Stimulated activated effector memory CD8-positive, alpha-beta T cell treated with anti-CD3 and anti-CD28 coated beads, Interleukin-12 subunit alpha, Interleukin-12 subunit beta, amount 100 ng/mL, for 72 hours (primary cell): ENCODE results near the gene KIF5C.

ENCODE experiments used
- ATAC-seq: fragments of 150-1000 bp; cut with Tn5 transposase; 2 replicates; pipeline ENCODE4 v1.10.0; 2021
- DNase-seq, 2 donors: peaks; one replicate each; pipeline ENCODE4 v3.0.0; 2021 to 2022; ENCODE audit warnings: low spot score in 2 of 2
- H3K27ac Mint-ChIP-seq: one replicate; pipeline ENCODE4 v1.8.0; 2022; ENCODE audit warnings: mild to moderate bottlenecking, mixed read lengths
- H3K36me3 Mint-ChIP-seq: one replicate; pipeline ENCODE4 v1.8.0; 2022; ENCODE audit warnings: mild to moderate bottlenecking, mixed read lengths
- H3K4me1 Mint-ChIP-seq: one replicate; pipeline ENCODE4 v1.8.0; 2022; ENCODE audit warnings: mixed read lengths
- H3K4me3 Mint-ChIP-seq: one replicate; pipeline ENCODE4 v1.8.0; 2022; ENCODE audit warnings: mild to moderate bottlenecking, mixed read lengths
- H3K9me3 Mint-ChIP-seq: one replicate; pipeline ENCODE4 v1.8.0; 2022; ENCODE audit warnings: mixed read lengths

KIF5C gene

GRCh38 chr2:148876595-148877402, 1.8 kb downstream of the KIF5C start:
- Mint-ChIP-seq H3K9me3 (no peaks in the 10 kb centered on the region), H3K36me3 (no peaks in the 10 kb centered on the region), H3K4me3 (peak overlapping the region; percentile 80), H3K27ac (peak overlapping the region; percentile 81), H3K4me1 (peaks cover 17% of the 10 kb centered on the region)
- ATAC-seq: peak; percentile 68
- peak; percentile 21 to 68 for DNase-seq

GRCh38 chr2:148877403-148877740, 2.3 kb downstream of the KIF5C start:
- no peaks in the 10 kb centered on the region for H3K9me3 Mint-ChIP-seq
- DNase-seq: no peak
- H3K27ac Mint-ChIP-seq: peak overlapping the region; percentile 81
- no peaks in the 10 kb centered on the region for H3K36me3 Mint-ChIP-seq
- peaks cover 17% of the 10 kb centered on the region for H3K4me1 Mint-ChIP-seq
- ATAC-seq: peak; percentile 38
- peak overlapping the region; percentile 80 for H3K4me3 Mint-ChIP-seq

- no peak overlapping the region for H3K27ac Mint-ChIP-seq
- no peak for DNase-seq
- peak; percentile 77 for ATAC-seq
Measured at GRCh38 chr2:148880636-148881035, 5.6 kb downstream of the KIF5C start.

GRCh38 chr2:148882051-148882450, 7.0 kb downstream of the KIF5C start:
- DNase-seq (no peak), ATAC-seq (no peak)
- no peak overlapping the region for H3K27ac Mint-ChIP-seq
- H3K4me3 Mint-ChIP-seq: no peak overlapping the region
- H3K9me3 Mint-ChIP-seq: no peaks in the 10 kb centered on the region
- no peaks in the 10 kb centered on the region for H3K36me3 Mint-ChIP-seq
- H3K4me1 Mint-ChIP-seq: peaks cover 4% of the 10 kb centered on the region

More at GRCh38 chr2:148880636-148881035, 5.6 kb downstream of the KIF5C start:
- Mint-ChIP-seq H3K36me3 (no peaks in the 10 kb centered on the region), H3K4me1 (peaks cover 11% of the 10 kb centered on the region), H3K4me3 (no peak overlapping the region), H3K9me3 (no peaks in the 10 kb centered on the region)

- no peak overlapping the region for H3K27ac Mint-ChIP-seq
- DNase-seq: no peak
- H3K4me1 Mint-ChIP-seq: no peaks in the 10 kb centered on the region
- H3K36me3 Mint-ChIP-seq: no peaks in the 10 kb centered on the region
- H3K4me3 Mint-ChIP-seq: no peak overlapping the region
- no peaks in the 10 kb centered on the region for H3K9me3 Mint-ChIP-seq
- no peak for ATAC-seq
Measured at GRCh38 chr2:148885209-148885608, 10.2 kb downstream of the KIF5C start.

GRCh38 chr2:148885988-148886387, 11.0 kb downstream of the KIF5C start:
- Mint-ChIP-seq H3K9me3 (no peaks in the 10 kb centered on the region), H3K4me3 (no peak overlapping the region), H3K36me3 (no peaks in the 10 kb centered on the region), H3K4me1 (no peaks in the 10 kb centered on the region), H3K27ac (no peak overlapping the region)
- ATAC-seq (no peak), DNase-seq (no peak)

GRCh38 chr2:148887350-148888002, 12.4 kb downstream of the KIF5C start:
- Mint-ChIP-seq H3K27ac (peak overlapping the region; percentile 20), H3K9me3 (no peaks in the 10 kb centered on the region), H3K4me3 (peak overlapping the region; percentile 56), H3K4me1 (no peaks in the 10 kb centered on the region), H3K36me3 (no peaks in the 10 kb centered on the region)
- ATAC-seq: peak; percentile 58
- no peak for DNase-seq

- no peak overlapping the region for H3K27ac Mint-ChIP-seq
- no peaks in the 10 kb centered on the region for H3K9me3 Mint-ChIP-seq
- DNase-seq (peak in 1 of 2 donors; percentile 52), ATAC-seq (peak; percentile 75)
- H3K4me1 Mint-ChIP-seq: no peaks in the 10 kb centered on the region
- H3K36me3 Mint-ChIP-seq: no peaks in the 10 kb centered on the region
- peak overlapping the region; percentile 56 for H3K4me3 Mint-ChIP-seq
Measured at GRCh38 chr2:148888003-148888501, 13.0 kb downstream of the KIF5C start.

- Mint-ChIP-seq H3K9me3 (peaks cover 3% of the 10 kb centered on the region), H3K4me3 (peak overlapping the region; percentile 56), H3K27ac (no peak overlapping the region), H3K4me1 (peaks cover 6% of the 10 kb centered on the region), H3K36me3 (no peaks in the 10 kb centered on the region)
- DNase-seq (no peak), ATAC-seq (no peak)
Measured at GRCh38 chr2:148888986-148889385, 14.0 kb downstream of the KIF5C start.

GRCh38 chr2:148893906-148894305, 18.9 kb downstream of the KIF5C start:
- no peaks in the 10 kb centered on the region for H3K36me3 Mint-ChIP-seq
- H3K4me1 Mint-ChIP-seq: peaks cover 7% of the 10 kb centered on the region
- no peak for ATAC-seq
- no peak overlapping the region for H3K27ac Mint-ChIP-seq
- H3K4me3 Mint-ChIP-seq: no peak overlapping the region
- DNase-seq: no peak
- peaks cover 3% of the 10 kb centered on the region for H3K9me3 Mint-ChIP-seq

GRCh38 chr2:148896136-148896535, 21.1 kb downstream of the KIF5C start:
- no peak overlapping the region for H3K4me3 Mint-ChIP-seq
- peaks cover 3% of the 10 kb centered on the region for H3K9me3 Mint-ChIP-seq
- peaks cover 7% of the 10 kb centered on the region for H3K4me1 Mint-ChIP-seq
- H3K36me3 Mint-ChIP-seq: no peaks in the 10 kb centered on the region
- ATAC-seq: no peak
- DNase-seq: no peak
- H3K27ac Mint-ChIP-seq: no peak overlapping the region

- no peak for ATAC-seq
Measured at GRCh38 chr2:148899638-148900318, 24.8 kb downstream of the KIF5C start.

GRCh38 chr2:148900350-148900837, 25.4 kb downstream of the KIF5C start:
- ATAC-seq (no peak), DNase-seq (no peak)
- no peaks in the 10 kb centered on the region for H3K9me3 Mint-ChIP-seq
- peaks cover 2% of the 10 kb centered on the region for H3K4me1 Mint-ChIP-seq
- no peak overlapping the region for H3K4me3 Mint-ChIP-seq
- no peaks in the 10 kb centered on the region for H3K36me3 Mint-ChIP-seq
- H3K27ac Mint-ChIP-seq: no peak overlapping the region

More at GRCh38 chr2:148899638-148900318, 24.8 kb downstream of the KIF5C start:
- DNase-seq: no peak
- no peak overlapping the region for H3K4me3 Mint-ChIP-seq
- H3K36me3 Mint-ChIP-seq: no peaks in the 10 kb centered on the region
- no peaks in the 10 kb centered on the region for H3K9me3 Mint-ChIP-seq
- H3K27ac Mint-ChIP-seq: no peak overlapping the region
- no peaks in the 10 kb centered on the region for H3K4me1 Mint-ChIP-seq

- H3K4me3 Mint-ChIP-seq: no peak overlapping the region
- DNase-seq (no peak), ATAC-seq (no peak)
- H3K9me3 Mint-ChIP-seq: no peaks in the 10 kb centered on the region
- no peaks in the 10 kb centered on the region for H3K36me3 Mint-ChIP-seq
- peaks cover 9% of the 10 kb centered on the region for H3K4me1 Mint-ChIP-seq
- H3K27ac Mint-ChIP-seq: no peak overlapping the region
Measured at GRCh38 chr2:148901142-148901541, 26.1 kb downstream of the KIF5C start.

- Mint-ChIP-seq H3K4me1 (peaks cover 9% of the 10 kb centered on the region), H3K4me3 (no peak overlapping the region), H3K36me3 (no peaks in the 10 kb centered on the region), H3K9me3 (no peaks in the 10 kb centered on the region), H3K27ac (no peak overlapping the region)
- no peak for DNase-seq
- ATAC-seq: no peak
Measured at GRCh38 chr2:148902798-148903197, 27.8 kb downstream of the KIF5C start.
